Small intestine (tissue), 7 donors: ENCODE data around the gene SRRT. TPM values are rescaled to one million over a fixed set of nuclear protein-coding genes. Genes with fewer than 3 reads are reported as not detected.
"Not testable (repeated sequence)": the region's sequence is repeated elsewhere in the genome, so short reads cannot be mapped to it uniquely, and the experiment has no call there.

Experiments used
- DNase-seq, 2 donors: peaks; one replicate each; pipeline versions ENCODE4 v3.0.0 to v3.0.0-alpha.2; 2013
- FAIRE-seq: peaks from 2 replicates; lab custom pipeline; 2012; peaks lifted over from hg19 to GRCh38; lab: Jason Lieb, UNC
- H3K27ac ChIP-seq, 3 donors: one replicate each; pipeline ENCODE4 v1.5.1; 2013; ENCODE audit warnings: low read length in 2 of 3, mild to moderate bottlenecking in 2 of 3, control low read depth in 1 of 3, inconsistent platforms in 1 of 3, low read depth in 1 of 3, moderate library complexity in 1 of 3
- H3K27me3 ChIP-seq, 3 donors: one replicate each; pipeline ENCODE4 v1.6.1; 2013; ENCODE audit warnings: low read length in 3 of 3, inconsistent platforms in 1 of 3; ENCODE audit not compliant: control insufficient read depth in 3 of 3, insufficient read depth in 3 of 3
- H3K36me3 ChIP-seq, 3 donors: one replicate each; pipeline ENCODE4 v1.6.1; 2013; ENCODE audit warnings: low read length in 3 of 3, inconsistent platforms in 1 of 3, low read depth in 1 of 3, mild to moderate bottlenecking in 1 of 3, moderate library complexity in 1 of 3; ENCODE audit not compliant: control insufficient read depth in 3 of 3, insufficient read depth in 2 of 3
- H3K4me1 ChIP-seq, 3 donors: one replicate each; pipeline ENCODE4 v1.6.1; 2013; ENCODE audit warnings: low read length in 2 of 3, inconsistent platforms in 1 of 3, low read depth in 1 of 3, mild to moderate bottlenecking in 1 of 3, moderate library complexity in 1 of 3; ENCODE audit not compliant: control insufficient read depth in 3 of 3, insufficient read depth in 2 of 3
- H3K4me3 ChIP-seq, 3 donors: one replicate each; pipeline ENCODE4 v1.5.1; 2013; ENCODE audit warnings: low read length in 3 of 3, control low read depth in 1 of 3, inconsistent platforms in 1 of 3, low read depth in 1 of 3, mild to moderate bottlenecking in 1 of 3, moderate library complexity in 1 of 3
- H3K9me3 ChIP-seq, 2 donors: one replicate each; pipeline ENCODE4 v1.6.1; 2013; ENCODE audit warnings: low read depth in 1 of 2, low read length in 1 of 2; ENCODE audit not compliant: control insufficient read depth in 2 of 2, insufficient read depth in 1 of 2
- WGBS, 3 donors: extraction: QIAGEN DNeasy Blood & Tissue Kit; methylation state at CpG; one replicate each; pipeline ENCODE4 v1.1.7; 2013; 5-methylcytosine and 5-hydroxymethylcytosine counted together
- polyA plus RNA-seq, 4 donors: library from polyadenylated mRNA; stranded (reverse) in 3 of 4; unstranded in 1 of 4; fragments of 200-250 nt in 3 of 4; fragments of 120-200 nt in 1 of 4; gene quantifications; one replicate each; pipeline versions ENCODE4 v1.2.1 to v1.2.3, GENCODE V29; 2013
- donor health status: healthy with polysubstance abuse.
- donor health status: control.
- donor health status: control.
- donor health status: Bipolar disorder and iron deficiency.
- donor health status: healthy.

Gene SRRT
- polyA plus RNA-seq, 4 donors: 77.1 to 113 (median 90.0) TPM

GRCh38 chr7:100914208-100914878 lies 39.4 kb downstream of the SRRT start:
- FAIRE-seq: no peak

GRCh38 chr7:100914879-100915447 lies 40.1 kb downstream of the SRRT start:
- H3K4me1 ChIP-seq: peaks cover 0 to 31% (median 4%) of the 10 kb centered on the region in 3 donors
- peak overlapping the region in 2 of 3 donors; percentile 38 to 39 for H3K27ac ChIP-seq
- no peak overlapping the region for H3K4me3 ChIP-seq
- peaks cover 0 to 2% (median 0%) of the 10 kb centered on the region in 3 donors for H3K36me3 ChIP-seq
- 77 to 85% (median 78%) methylated on average over 8 of the region's 8 CpGs for WGBS, 3 donors
- H3K9me3 ChIP-seq: no peaks in the 10 kb centered on the region
- DNase-seq: peak in 1 of 2 donors; percentile 43
- no peak for FAIRE-seq
- no peaks in the 10 kb centered on the region for H3K27me3 ChIP-seq

More at GRCh38 chr7:100914208-100914878, 39.4 kb downstream of the SRRT start:
- Histone ChIP-seq H3K9me3 (no peaks in the 10 kb centered on the region), H3K4me1 (peaks cover 0 to 32% (median 4%) of the 10 kb centered on the region in 3 donors), H3K27me3 (no peaks in the 10 kb centered on the region), H3K4me3 (no peak overlapping the region), H3K27ac (peak overlapping the region in 2 of 3 donors; percentile 76 to 79), H3K36me3 (peaks cover 0 to 2% (median 0%) of the 10 kb centered on the region in 3 donors)
- 46 to 73% (median 59%) methylated on average over 15 of the region's 15 CpGs for WGBS, 3 donors
- peak; percentile 62 to 99 for DNase-seq

GRCh38 chr7:100919335-100919734 lies 44.4 kb downstream of the SRRT start:
- H3K36me3 ChIP-seq, FAIRE-seq, H3K4me1 ChIP-seq, H3K27me3 ChIP-seq, H3K9me3 ChIP-seq, H3K4me3 ChIP-seq, H3K27ac ChIP-seq, DNase-seq: not testable (repeated sequence)
- 80 to 93% (median 84%) methylated on average over 5 of the region's 5 CpGs for WGBS, 3 donors

GRCh38 chr7:100919779-100920437 lies 45.0 kb downstream of the SRRT start:
- H3K4me1 ChIP-seq, H3K27me3 ChIP-seq, H3K9me3 ChIP-seq, DNase-seq, H3K4me3 ChIP-seq, FAIRE-seq, H3K27ac ChIP-seq, H3K36me3 ChIP-seq: not testable (repeated sequence)
- 72 to 90% (median 75%) methylated on average over 9 of the region's 9 CpGs for WGBS, 3 donors

GRCh38 chr7:100921039-100921438 lies 46.1 kb downstream of the SRRT start:
- peaks cover 0 to 2% (median 0%) of the 10 kb centered on the region in 3 donors for H3K4me1 ChIP-seq
- no peaks in the 10 kb centered on the region for H3K27me3 ChIP-seq
- H3K4me3 ChIP-seq: no peak overlapping the region
- no peak overlapping the region for H3K27ac ChIP-seq
- FAIRE-seq (no peak), DNase-seq (no peak)
- H3K9me3 ChIP-seq: peaks cover 0 to 8% of the 10 kb centered on the region in 2 donors
- peaks cover 0 to 2% (median 0%) of the 10 kb centered on the region in 3 donors for H3K36me3 ChIP-seq

- not testable (repeated sequence) for H3K4me1 ChIP-seq, H3K36me3 ChIP-seq, DNase-seq, H3K4me3 ChIP-seq, FAIRE-seq, H3K27me3 ChIP-seq, H3K27ac ChIP-seq, H3K9me3 ChIP-seq
- 26 to 47% (median 32%) methylated on average over 4 of the region's 4 CpGs for WGBS, 3 donors
Observed at GRCh38 chr7:100923616-100924015, 48.7 kb downstream of the SRRT start.

- FAIRE-seq: no peak
- 77 to 93% (median 92%) methylated on average over 1 of the region's 1 CpG for WGBS, 3 donors
- DNase-seq: no peak
- Histone ChIP-seq H3K27me3 (no peaks in the 10 kb centered on the region), H3K36me3 (no peaks in the 10 kb centered on the region), H3K4me3 (no peak overlapping the region), H3K27ac (no peak overlapping the region), H3K9me3 (peaks cover 0 to 11% of the 10 kb centered on the region in 2 donors), H3K4me1 (no peaks in the 10 kb centered on the region)
Observed at GRCh38 chr7:100929808-100930174, 54.9 kb downstream of the SRRT start.

- DNase-seq (no peak), FAIRE-seq (no peak)
- Histone ChIP-seq H3K27ac (no peak overlapping the region), H3K9me3 (peaks cover 0 to 13% of the 10 kb centered on the region in 2 donors), H3K4me1 (no peaks in the 10 kb centered on the region), H3K4me3 (no peak overlapping the region), H3K27me3 (no peaks in the 10 kb centered on the region), H3K36me3 (no peaks in the 10 kb centered on the region)
- 48 to 63% (median 54%) methylated on average over 4 of the region's 4 CpGs for WGBS, 3 donors
Observed at GRCh38 chr7:100933734-100934133, 58.8 kb downstream of the SRRT start.
